GM19099 (cell line): ENCODE results near the gene HOXD9.

Experiments used
- POLR2A ChIP-seq: IDR thresholded peaks from 3 replicates; pipeline ENCODE4 v1.6.1; 2011; ENCODE audit warnings: low read depth; ENCODE audit not compliant: insufficient read length; ENCODE audit errors: extremely low read depth

Gene HOXD9

DNA sequence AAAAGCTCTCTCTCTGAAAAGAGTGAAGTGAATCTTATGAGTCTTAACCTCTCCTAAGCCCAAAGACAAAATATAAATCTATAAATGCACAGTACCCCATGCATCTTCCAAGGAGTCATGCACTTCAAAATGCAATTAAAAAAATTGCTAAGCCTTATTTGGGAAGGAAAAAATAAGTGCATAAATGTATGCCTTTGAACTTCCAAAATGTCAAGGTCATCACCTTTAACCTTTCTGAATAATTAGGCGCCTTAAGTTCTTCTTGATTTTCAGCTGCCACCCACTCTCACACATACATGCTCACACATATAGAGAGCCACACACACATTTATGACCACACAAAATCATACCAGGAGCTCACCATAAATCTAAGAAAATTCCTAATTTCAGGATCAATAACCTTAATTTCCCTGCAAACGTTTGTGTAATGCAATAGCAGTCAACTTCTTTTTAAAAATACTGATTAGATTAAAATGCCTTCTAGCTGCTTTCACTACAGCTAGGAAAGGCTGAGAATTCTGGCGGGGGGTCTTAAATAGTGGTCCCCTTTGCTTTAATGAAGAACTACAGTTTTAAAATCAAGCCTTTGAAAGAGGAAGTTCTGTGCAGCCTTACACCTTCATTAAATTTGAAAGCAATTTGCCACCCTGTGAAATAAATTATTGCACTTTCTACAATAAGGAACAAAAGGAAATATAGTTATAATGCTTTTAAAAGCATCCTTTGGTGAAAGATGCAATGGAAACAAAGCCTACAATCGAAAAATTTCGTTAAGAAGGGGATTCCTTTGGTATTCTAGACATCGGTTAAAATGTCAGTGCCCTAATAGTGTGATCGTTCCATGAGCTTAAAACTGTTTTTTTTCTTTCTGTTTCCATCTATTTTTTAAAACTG is 11.9 kb upstream of the HOXD9 start:
- TF ChIP-seq POLR2A = no peak

GRCh38 chr2:176111309-176111663 is 11.2 kb upstream of the HOXD9 start:
- TF ChIP-seq POLR2A = no peak

DNA sequence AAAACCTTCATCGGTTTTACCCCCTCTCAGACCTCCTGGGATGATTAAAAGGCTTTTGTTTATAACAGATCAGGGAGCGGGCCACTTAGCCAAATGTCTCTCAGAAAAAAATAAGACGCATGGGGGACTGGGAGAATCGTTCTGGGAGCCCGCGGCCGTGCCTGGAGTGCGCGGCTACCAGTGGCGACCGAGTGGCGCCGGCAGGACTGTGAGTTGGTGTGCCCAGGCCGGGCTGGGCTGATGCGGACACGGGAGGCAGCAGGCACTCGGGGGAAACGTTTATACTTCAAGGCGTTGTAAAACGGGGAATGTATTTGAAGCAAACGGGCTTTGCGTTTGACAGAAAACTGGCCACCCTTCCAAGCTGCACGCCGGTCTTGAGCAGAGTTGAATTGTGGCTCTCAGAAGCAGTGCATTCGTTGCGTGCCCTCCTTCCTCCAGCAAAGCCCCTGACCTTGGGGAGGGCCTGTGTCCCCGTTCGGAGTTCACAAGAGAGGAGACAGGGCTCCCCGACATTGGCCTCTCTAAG is 10.6 kb upstream of the HOXD9 start:
- no peak for TF ChIP-seq POLR2A

DNA sequence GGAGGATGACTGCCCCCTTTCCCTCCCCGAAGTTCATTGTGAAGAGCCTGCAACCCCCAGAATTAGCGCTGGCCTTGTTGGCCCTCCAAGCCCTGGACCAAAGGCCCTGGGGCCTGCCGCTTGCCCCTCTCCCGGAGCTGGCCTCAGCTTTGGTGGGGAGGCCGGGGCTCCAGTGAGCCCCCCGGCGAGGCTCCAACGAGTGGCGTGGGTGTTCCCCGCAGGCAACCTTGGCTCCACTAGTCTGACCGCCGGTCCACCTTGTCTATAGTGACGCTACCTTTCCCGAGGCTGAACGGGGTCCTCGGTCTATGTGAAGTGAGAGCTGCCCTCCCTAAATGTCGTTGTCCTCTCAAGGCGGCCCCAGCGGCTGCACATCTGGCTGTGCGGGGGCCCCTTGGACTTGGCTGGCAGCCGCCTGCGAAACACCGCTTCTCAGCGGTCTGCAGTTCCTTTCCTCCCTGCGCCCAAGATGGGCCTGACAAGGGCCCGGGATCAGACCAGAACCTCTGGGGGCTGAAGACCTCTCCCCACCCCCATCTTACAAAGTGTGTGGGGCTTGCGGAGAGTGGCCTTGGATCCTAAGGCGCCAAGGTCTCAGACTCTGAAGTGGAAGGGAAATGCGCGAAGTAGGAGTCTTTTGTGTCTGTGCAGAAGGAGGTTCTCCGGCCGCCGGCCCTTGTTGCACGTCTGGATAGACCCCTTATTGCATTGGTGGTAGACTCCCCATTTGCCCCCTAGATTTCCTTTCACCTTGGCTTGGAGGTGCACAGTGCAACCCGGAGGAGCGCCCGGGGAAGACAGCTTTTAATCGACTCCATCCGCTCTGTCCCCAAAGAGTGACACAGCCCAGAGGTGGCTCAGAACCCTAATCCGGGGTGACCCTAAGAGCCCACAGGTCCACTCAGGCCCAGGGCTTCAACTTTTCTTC is 9.9 kb upstream of the HOXD9 start:
- TF ChIP-seq POLR2A = no peak

GRCh38 chr2:176114120-176114929 is 8.2 kb upstream of the HOXD9 start:
- TF ChIP-seq POLR2A = no peak

DNA sequence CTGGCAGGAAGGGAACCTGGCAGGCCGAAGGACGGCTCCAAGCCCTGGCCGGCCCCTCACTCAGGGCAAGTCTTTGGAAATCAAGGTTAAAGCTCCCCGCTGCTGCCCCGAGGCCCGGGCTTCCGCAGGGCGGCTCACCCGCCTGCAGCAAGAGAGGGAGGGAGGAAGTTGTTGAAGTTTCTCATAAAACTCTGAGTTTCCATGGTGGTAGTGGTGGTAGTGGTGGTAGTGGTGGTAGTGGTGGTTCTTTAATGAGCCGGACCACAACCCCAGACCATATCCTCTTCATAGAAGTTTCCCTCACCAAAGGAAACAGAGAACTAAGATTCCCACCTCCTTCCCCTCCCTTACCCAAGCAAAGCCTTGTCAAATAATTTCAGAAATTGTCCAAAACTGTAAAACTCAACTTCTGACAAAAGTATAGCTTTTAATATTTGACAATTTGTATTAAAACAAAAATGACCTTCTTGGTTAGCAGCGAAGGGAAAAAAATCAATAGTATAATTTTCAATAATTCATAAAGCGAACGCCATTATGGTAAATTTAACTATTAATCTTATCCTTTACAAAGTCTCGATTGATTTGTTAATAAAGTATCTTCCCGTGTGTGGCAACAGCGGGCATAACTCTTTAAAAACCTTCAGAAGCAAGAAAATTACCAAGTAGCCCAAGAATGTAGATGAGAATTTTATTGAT is 7.4 kb upstream of the HOXD9 start:
- no peak for TF ChIP-seq POLR2A

- TF ChIP-seq POLR2A = no peak
Observed at GRCh38 chr2:176115883-176116813, 6.4 kb upstream of the HOXD9 start, which contains the start of gene HOXD10. Gene HOXD10, plus strand, starts transcription at chr2:176116778. Its CDS starts 56 bp downstream, at chr2:176116834.

GRCh38 chr2:176117162-176117822 is 5.2 kb upstream of the HOXD9 start:
- no peak for TF ChIP-seq POLR2A

DNA sequence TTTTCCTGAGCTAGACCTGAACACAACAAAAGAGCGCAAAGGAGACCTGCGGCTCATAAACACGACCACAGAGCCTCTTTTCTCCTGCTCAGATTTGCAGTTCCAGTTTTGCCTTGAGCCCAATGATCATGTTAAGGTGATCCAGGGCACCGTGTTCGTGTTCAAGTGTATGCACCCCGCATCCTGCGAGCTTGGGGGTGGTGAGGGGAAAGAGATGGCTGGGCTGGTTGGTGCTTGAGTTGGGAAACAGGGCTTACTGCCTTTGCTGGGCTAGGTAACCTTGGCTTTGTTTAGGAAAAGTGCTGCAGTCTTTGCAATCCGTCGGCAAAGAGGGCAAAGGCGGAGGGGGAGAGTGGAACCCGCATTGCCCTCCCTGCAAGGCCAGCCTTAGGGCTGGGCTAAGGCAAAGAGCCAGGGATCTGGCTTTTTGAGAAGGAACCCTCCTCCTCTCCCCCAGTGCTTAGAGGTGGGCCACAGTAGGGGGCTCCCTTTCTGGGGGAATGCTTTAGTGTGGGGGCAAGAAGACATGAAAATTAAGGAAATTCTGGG is 4.6 kb upstream of the HOXD9 start:
- TF ChIP-seq POLR2A = no peak

- TF ChIP-seq POLR2A = no peak
Observed at GRCh38 chr2:176118601-176119339, 3.7 kb upstream of the HOXD9 start.

GRCh38 chr2:176120364-176121189 is 1.9 kb upstream of the HOXD9 start:
- TF ChIP-seq POLR2A = no peak
